Lung (tissue), 12 donors: ENCODE results near the gene PTPN13. TPM values are rescaled to one million over a fixed set of nuclear protein-coding genes. Genes with fewer than 3 reads are reported as not detected.

Experiments
- ATAC-seq: fragments of 200-7000 bp; cut with Tn5 transposase; one replicate; pipeline ENCODE4 v1.9.1; 2020; ENCODE audit warnings: moderate number of reproducible peaks; ENCODE audit not compliant: insufficient read depth, low FRiP score
- DNase-seq, 3 donors: peaks; one replicate each; pipeline ENCODE4 v3.0.0-alpha.2; 2013 to 2017
- H3K27ac ChIP-seq, 2 donors: one replicate each; pipeline ENCODE4 v1.5.1; 2013; ENCODE audit warnings: mild to moderate bottlenecking in 2 of 2, moderate library complexity in 2 of 2, control low read depth in 1 of 2, inconsistent platforms in 1 of 2, low read depth in 1 of 2, low read length in 1 of 2
- H3K27me3 ChIP-seq, 3 donors: one replicate each; pipeline ENCODE4 v1.5.1; 2013; ENCODE audit warnings: low read length in 2 of 3; ENCODE audit not compliant: control insufficient read depth in 3 of 3, insufficient read depth in 3 of 3
- H3K36me3 ChIP-seq, 4 donors: one replicate each; pipeline ENCODE4 v1.5.1; 2013; ENCODE audit warnings: low read length in 4 of 4, mild to moderate bottlenecking in 1 of 4, moderate library complexity in 1 of 4; ENCODE audit not compliant: control insufficient read depth in 4 of 4, insufficient read depth in 4 of 4
- H3K4me1 ChIP-seq, 5 donors: one replicate each; pipeline ENCODE4 v1.5.1; 2013; ENCODE audit warnings: low read length in 5 of 5, mild to moderate bottlenecking in 2 of 5, moderate library complexity in 1 of 5; ENCODE audit not compliant: control insufficient read depth in 5 of 5, insufficient read depth in 5 of 5
- H3K4me3 ChIP-seq: one replicate; pipeline ENCODE4 v1.5.1; 2013; ENCODE audit warnings: mild to moderate bottlenecking, control low read depth, moderate library complexity
- H3K9ac ChIP-seq, 2 donors: one replicate each; pipeline ENCODE4 v1.5.1; 2013; ENCODE audit warnings: low read length in 2 of 2, control low read depth in 1 of 2; ENCODE audit not compliant: insufficient read depth in 1 of 2
- H3K9me3 ChIP-seq, 4 donors: one replicate each; pipeline ENCODE4 v1.5.1; 2013; ENCODE audit warnings: low read length in 3 of 4, mild to moderate bottlenecking in 1 of 4, moderate library complexity in 1 of 4; ENCODE audit not compliant: control insufficient read depth in 4 of 4, insufficient read depth in 3 of 4
- CTCF ChIP-seq: IDR thresholded peaks from 2 replicates; pipeline ENCODE4 v1.5.1; 2012; ENCODE audit warnings: mild to moderate bottlenecking; ENCODE audit errors: control extremely low read depth, extremely low read depth
- WGBS, 2 donors: extraction: QIAGEN DNeasy Blood & Tissue Kit; methylation state at CpG; one replicate each; pipeline ENCODE4 v1.1.7; 2013; 5-methylcytosine and 5-hydroxymethylcytosine counted together
- polyA plus RNA-seq, 2 donors: library from polyadenylated mRNA; stranded (reverse); fragments of 200-250 nt; gene quantifications; one replicate each; pipeline ENCODE4 v1.2.1, GENCODE V29; 2013
- total RNA-seq, 2 donors: library from RNA; depleted of rRNA in 1 of 2; stranded (reverse); fragments of >200 nt in 1 of 2; gene quantifications; one replicate each; pipeline ENCODE4 v1.2.1, GENCODE V29; 2014 to 2021
- donor health status: control.
- donor health status: control.
- donor health status: Bipolar disorder and iron deficiency.
- donor health status: healthy.
- donor health status: DM: yes; HTN: yes; CAD: no.

Gene PTPN13
- total and polyA plus RNA-seq, 4 donors = 8.3 to 95.0 (median 47.9) TPM

DNA sequence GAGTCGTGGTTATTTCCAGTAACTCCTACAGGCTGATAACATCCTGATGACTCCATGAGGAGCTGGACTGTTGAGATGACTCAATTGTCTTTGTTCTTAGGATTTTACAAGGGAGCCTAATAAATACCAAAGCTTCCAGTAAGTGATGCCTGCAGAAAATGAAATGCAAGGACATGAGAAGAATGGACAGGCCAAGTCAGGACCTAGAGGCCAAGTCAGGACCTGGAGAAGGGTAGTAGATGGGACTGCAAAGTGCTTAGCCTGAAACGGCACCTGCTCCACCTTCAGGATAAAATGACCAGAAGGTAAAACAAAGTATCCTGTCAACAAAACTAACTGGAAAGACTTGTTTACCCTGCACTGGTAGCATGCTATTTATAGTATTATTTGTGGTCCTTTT is 261.5 kb downstream of the PTPN13 start:
- H3K27ac ChIP-seq = no peak overlapping the region
- H3K4me1 ChIP-seq = no peaks in the 10 kb centered on the region
- H3K9ac ChIP-seq = no peak overlapping the region
- H3K4me3 ChIP-seq = no peak overlapping the region
- DNase-seq (no peak), ATAC-seq (peak; percentile 58)
- TF ChIP-seq CTCF = no peak
- WGBS, 2 donors = 69 to 72% methylated on average over 2 of the region's 2 CpGs
- H3K27me3 ChIP-seq = no peaks in the 10 kb centered on the region
- no peaks in the 10 kb centered on the region for H3K36me3 ChIP-seq
- no peaks in the 10 kb centered on the region for H3K9me3 ChIP-seq

- H3K9ac ChIP-seq = no peak overlapping the region
- H3K4me1 ChIP-seq = no peaks in the 10 kb centered on the region
- no peaks in the 10 kb centered on the region for H3K27me3 ChIP-seq
- ATAC-seq (no peak), DNase-seq (no peak)
- H3K9me3 ChIP-seq = no peaks in the 10 kb centered on the region
- WGBS, 2 donors = 68 to 81% methylated on average over 1 of the region's 1 CpG
- no peak overlapping the region for H3K27ac ChIP-seq
- no peak for TF ChIP-seq CTCF
- H3K4me3 ChIP-seq = no peak overlapping the region
- H3K36me3 ChIP-seq = no peaks in the 10 kb centered on the region
These were observed 262.8 kb downstream of the PTPN13 start for GRCh38 chr4:86856896-86857295.

DNA sequence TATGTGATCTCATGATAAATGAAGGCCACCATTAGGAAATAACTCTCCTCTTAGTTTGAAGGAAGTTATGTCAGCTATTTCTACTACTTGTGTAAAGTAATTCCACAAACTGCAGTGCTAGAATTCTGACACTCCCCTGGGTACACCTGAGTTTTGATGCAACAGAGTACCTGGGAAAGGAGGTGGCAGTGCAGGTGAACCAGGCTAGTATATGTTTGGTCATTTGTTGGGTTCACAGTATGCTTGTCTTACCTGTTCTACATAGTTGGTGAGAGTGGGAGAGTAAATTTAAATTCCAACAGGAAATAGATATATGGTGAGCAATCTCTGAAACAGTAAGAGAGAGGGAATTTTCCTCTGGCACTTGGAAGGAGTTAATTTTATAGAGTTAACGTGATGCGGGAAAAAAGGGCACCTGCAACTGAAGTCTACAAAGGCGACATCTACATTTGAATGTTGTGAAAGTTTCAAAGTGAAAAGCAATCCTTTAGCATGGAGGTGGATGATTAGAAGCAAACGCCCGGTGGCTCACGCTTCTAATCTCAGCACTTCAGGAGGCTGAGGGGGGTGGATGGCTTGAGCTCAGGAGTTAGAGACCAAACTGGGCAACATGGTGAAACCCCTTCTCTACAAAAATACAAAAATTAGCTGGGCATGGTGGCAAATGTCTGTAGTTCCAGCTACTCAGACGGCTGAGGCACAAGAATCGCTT is 263.4 kb downstream of the PTPN13 start:
- H3K4me1 ChIP-seq = no peaks in the 10 kb centered on the region
- no peak for TF ChIP-seq CTCF
- no peak overlapping the region for H3K27ac ChIP-seq
- DNase-seq (no peak), ATAC-seq (no peak)
- no peak overlapping the region for H3K4me3 ChIP-seq
- no peak overlapping the region for H3K9ac ChIP-seq
- H3K36me3 ChIP-seq = no peaks in the 10 kb centered on the region
- H3K9me3 ChIP-seq = no peaks in the 10 kb centered on the region
- H3K27me3 ChIP-seq = no peaks in the 10 kb centered on the region
- 91 to 93% methylated on average over 8 of the region's 8 CpGs for WGBS, 2 donors

Other genes with a start within 250 kb of the PTPN13 start
- gene MAPK10, start 234.3 kb upstream of the PTPN13 start, total RNA-seq = 100 to 1,000 TPM in 1 of 2 donors, 10 to 100 TPM in 1; 43.1 to 109 TPM
- 1 to 10 TPM; 3.3 to 5.9 TPM for gene MAPK10, start 234.3 kb upstream of the PTPN13 start, polyA plus RNA-seq